Heart right ventricle (tissue), 16 donors: ENCODE measurements around the gene AIF1L. TPM values are rescaled to one million over a fixed set of nuclear protein-coding genes. Genes with fewer than 3 reads are reported as not detected.
"Not testable (repeated sequence)": the region's sequence is repeated elsewhere in the genome, so short reads cannot be mapped to it uniquely, and the experiment has no call there.

Source experiments
- ATAC-seq, 8 donors: fragments of 200-7000 bp; cut with Tn5 transposase; one replicate each; pipeline ENCODE4 v1.9.1; 2020; ENCODE audit warnings: mild to moderate bottlenecking in 8 of 8, moderate library complexity in 8 of 8, moderate number of reproducible peaks in 1 of 8
- DNase-seq, 2 donors: peaks; one replicate each; pipeline ENCODE4 v3.0.0-alpha.2; 2020
- H3K27ac ChIP-seq, 10 donors: fragments of 200-600 bp; sonication (generic) in 2 of 10; one replicate each; pipeline versions ENCODE4 v1.5.0 to v1.8.0; 2020 to 2022; ENCODE audit warnings: mild to moderate bottlenecking in 3 of 10
- H3K27me3 ChIP-seq, 7 donors: fragments of 200-600 bp; one replicate each; pipeline ENCODE4 v1.8.0; 2021 to 2022; ENCODE audit warnings: mild to moderate bottlenecking in 2 of 7
- H3K36me3 ChIP-seq, 9 donors: fragments of 200-600 bp; sonication (generic) in 1 of 9; one replicate each; pipeline versions ENCODE4 v1.5.0 to v1.8.0; 2020 to 2022; ENCODE audit warnings: mild to moderate bottlenecking in 2 of 9
- H3K4me1 ChIP-seq, 9 donors: fragments of 200-600 bp; sonication (generic) in 1 of 9; one replicate each; pipeline versions ENCODE4 v1.5.0 to v1.8.0; 2020 to 2022; ENCODE audit warnings: mild to moderate bottlenecking in 4 of 9
- H3K4me3 ChIP-seq, 10 donors: fragments of 200-600 bp; sonication (generic) in 2 of 10; one replicate each; pipeline versions ENCODE4 v1.5.0 to v1.8.0; 2020 to 2022; ENCODE audit warnings: mild to moderate bottlenecking in 7 of 10, moderate library complexity in 2 of 10
- H3K9me3 ChIP-seq, 11 donors: fragments of 200-600 bp in 10 of 11; sonication (generic) in 2 of 11; one replicate each; pipeline versions ENCODE4 v1.5.0 to v1.8.0; 2013 to 2022; ENCODE audit warnings: mild to moderate bottlenecking in 2 of 11, control low read depth in 1 of 11, moderate library complexity in 1 of 11
- WGBS, 2 donors: extraction: QIAGEN DNeasy Blood & Tissue Kit; methylation state at CpG; one replicate each; pipeline ENCODE4 v1.1.7; 2013; ENCODE audit warnings: inconsistent platforms in 1 of 2; 5-methylcytosine and 5-hydroxymethylcytosine counted together
- intact Hi-C, 10 donors: fragments of 100-400 bp; cut with DNase I; formaldehyde crosslinking; loops; one replicate each; pipeline versions ENCODE4 v1.11.1 to v1.14.2; 2022
- polyA plus RNA-seq, 2 donors: library from polyadenylated mRNA; stranded (reverse); fragments of 200-250 nt; gene quantifications; one replicate each; pipeline ENCODE4 v1.2.3, GENCODE V29; 2013
- total RNA-seq, 10 donors: library from RNA; stranded (reverse); fragmentation: NEBNext Ultra II Directional in 3 of 10; extraction: Animal tissue kit (Norgen Biotek cat#: 25700) in 3 of 10; gene quantifications; one replicate each; pipeline versions ENCODE4 v1.2.1 to v1.2.4, GENCODE V29; 2021 to 2023
- TF ChIP-seq, protein P1 (sequence below), 9 donors: fragments of 200-600 bp; sonication (generic) in 2 of 9; IDR thresholded peaks; one replicate each; pipeline versions ENCODE4 v1.5.0 to v1.8.0; 2021 to 2022; ENCODE audit warnings: antibody characterized with exemption in 9 of 9, mild to moderate bottlenecking in 5 of 9, moderate library complexity in 1 of 9
- donor health status: Arrhythmogenic right ventricular cardiomyopathy.
- donor health status: ischemic (EF 13 %, LVEDD 7.1; RV severe dilation, severe dysfunction).
- donor health status: healthy with polysubstance abuse.
- donor health status: DM: no; HTN: yes; CAD: no.
- donor health status: DM: no; HTN: no; CAD: no.
- donor health status: ischemic (EF 25% LVEDD 6.9; RV normal size, moderate dysfunction).
- donor health status: ischemic (EF 25% LVEDD 5.7; RV mildly dilated, moderate dysfunction).
- donor health status: healthy.
- donor health status: DM: yes; HTN: yes; CAD: no.
- donor health status: Ischemic cardiomyopathy.
- donor health status: ischemic (EF 35%, LVEDD 5.7; RV mildly dilated, moderate dysfunction).
- donor health status: nonischemic (EF 11% LVEDD 7.7; RV severe dilation, severe dysfunction).
- donor health status: DM: yes; HTN: yes; CAD: no.
- donor health status: PGD.
- donor health status: ischemic (EF 29% LVEDD 5.4; RV normal size, mild dysfunction).
- donor health status: nonischemic (EF 23%, LVEDD 6.1; RV moderate dilation, normal function).

Gene AIF1L
- total and polyA plus RNA-seq, 12 donors, result 9.6 to 93.2 (median 15.4) TPM

DNA sequence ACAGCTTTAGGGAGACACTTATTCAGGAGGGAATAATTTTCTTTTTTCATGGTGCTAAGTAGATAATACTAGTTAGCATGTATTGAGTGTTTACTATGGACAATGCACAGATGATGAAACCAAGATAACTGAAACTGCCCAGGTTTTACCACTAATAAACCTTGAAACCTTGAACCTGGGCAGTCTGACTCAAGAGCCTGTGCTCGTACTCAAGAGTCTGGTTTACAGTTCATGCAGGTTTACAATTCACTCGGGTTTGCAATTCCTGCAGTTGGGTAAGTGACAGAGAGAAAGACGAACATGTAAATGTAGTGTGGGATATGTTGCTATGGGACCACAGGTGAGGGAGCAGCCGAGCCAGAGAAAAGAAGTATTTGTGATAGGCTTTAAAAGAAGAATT is 57.3 kb downstream of the AIF1L start:
- Histone ChIP-seq H3K4me1 (no peaks in the 10 kb centered on the region), H3K36me3 (peaks cover 0 to 100% (median 77%) of the 10 kb centered on the region in 9 donors), H3K4me3 (no peak overlapping the region), H3K27ac (no peak overlapping the region), H3K9me3 (no peaks in the 10 kb centered on the region), H3K27me3 (no peaks in the 10 kb centered on the region)
- TF ChIP-seq, protein P1, sequence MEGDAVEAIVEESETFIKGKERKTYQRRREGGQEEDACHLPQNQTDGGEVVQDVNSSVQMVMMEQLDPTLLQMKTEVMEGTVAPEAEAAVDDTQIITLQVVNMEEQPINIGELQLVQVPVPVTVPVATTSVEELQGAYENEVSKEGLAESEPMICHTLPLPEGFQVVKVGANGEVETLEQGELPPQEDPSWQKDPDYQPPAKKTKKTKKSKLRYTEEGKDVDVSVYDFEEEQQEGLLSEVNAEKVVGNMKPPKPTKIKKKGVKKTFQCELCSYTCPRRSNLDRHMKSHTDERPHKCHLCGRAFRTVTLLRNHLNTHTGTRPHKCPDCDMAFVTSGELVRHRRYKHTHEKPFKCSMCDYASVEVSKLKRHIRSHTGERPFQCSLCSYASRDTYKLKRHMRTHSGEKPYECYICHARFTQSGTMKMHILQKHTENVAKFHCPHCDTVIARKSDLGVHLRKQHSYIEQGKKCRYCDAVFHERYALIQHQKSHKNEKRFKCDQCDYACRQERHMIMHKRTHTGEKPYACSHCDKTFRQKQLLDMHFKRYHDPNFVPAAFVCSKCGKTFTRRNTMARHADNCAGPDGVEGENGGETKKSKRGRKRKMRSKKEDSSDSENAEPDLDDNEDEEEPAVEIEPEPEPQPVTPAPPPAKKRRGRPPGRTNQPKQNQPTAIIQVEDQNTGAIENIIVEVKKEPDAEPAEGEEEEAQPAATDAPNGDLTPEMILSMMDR (IDR thresholded peaks at IDR 0.05), result no peak
- 93 to 95% methylated on average over 4 of the region's 4 CpGs for WGBS, 2 donors
- intact Hi-C loops, result no loop called here
- ATAC-seq, result no peak
- DNase-seq, result no peak

DNA sequence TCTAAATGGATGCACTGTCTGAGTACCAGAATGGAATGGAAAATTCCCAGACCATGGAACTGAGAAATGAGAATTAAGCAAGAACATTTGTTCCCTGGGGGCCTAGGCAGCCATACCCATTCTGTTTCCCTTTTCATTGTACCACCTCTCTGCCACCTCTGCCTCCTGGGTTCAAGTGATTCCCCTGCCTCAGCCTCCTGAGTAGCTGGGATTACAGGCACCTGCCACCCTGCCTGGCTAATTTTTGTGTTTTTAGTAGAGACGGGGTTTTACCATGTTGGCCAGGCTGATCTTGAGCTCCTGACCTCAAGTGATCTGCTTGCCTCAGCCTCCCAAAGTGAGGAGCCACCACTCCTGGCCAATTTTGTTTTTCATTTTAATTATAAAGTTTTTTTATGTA is 62.3 kb downstream of the AIF1L start:
- H3K27ac ChIP-seq, DNase-seq, H3K9me3 ChIP-seq, H3K4me1 ChIP-seq, H3K4me3 ChIP-seq, H3K27me3 ChIP-seq, intact Hi-C loops, ATAC-seq: not testable (repeated sequence)
- peaks cover 0 to 100% (median 64%) of the 10 kb centered on the region in 9 donors for H3K36me3 ChIP-seq
- 94 to 100% methylated on average over 1 of the region's 1 CpG for WGBS, 2 donors

DNA sequence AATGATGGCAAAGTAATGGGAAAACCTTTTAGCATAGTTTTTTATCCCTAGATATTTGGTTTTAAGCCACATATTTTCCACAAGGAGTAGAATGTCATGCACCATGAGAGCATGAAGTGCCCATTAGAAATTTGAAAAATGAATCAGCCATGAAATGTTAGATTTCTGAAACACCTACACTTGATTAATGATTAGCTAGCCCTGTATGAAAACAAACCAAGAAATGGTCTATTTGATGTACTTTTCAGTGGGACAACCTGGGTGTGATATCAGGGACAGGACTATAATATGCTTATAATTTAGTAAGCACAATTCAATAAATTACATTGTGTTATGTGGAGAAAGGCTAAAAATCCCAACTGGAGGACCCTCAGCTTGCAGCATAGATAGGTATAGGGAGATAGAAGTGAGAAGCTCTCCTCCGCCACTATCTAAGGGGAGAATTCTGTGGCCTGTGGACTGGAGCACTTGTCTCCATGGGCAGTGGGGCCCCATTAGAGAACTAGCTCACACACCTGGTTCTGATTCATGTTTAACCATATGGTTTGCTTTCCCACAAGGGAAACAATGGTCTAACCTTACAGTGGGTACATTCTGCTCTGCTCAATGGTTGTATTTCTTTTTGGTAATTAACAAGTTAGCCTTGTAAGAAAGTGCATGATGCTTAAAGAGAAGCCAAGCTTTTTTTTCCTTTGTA is 64.2 kb downstream of the AIF1L start:
- WGBS, 2 donors, result 95 to 100% methylated on average over 1 of the region's 1 CpG
- intact Hi-C loops, result no loop called here
- Histone ChIP-seq H3K4me1 (no peaks in the 10 kb centered on the region), H3K27ac (no peak overlapping the region), H3K27me3 (no peaks in the 10 kb centered on the region), H3K36me3 (peaks cover 0 to 100% (median 58%) of the 10 kb centered on the region in 9 donors), H3K4me3 (no peak overlapping the region), H3K9me3 (no peaks in the 10 kb centered on the region)
- no peak for DNase-seq
- TF ChIP-seq, protein P1 (IDR thresholded peaks at IDR 0.05), result no peak
- no peak for ATAC-seq

DNA sequence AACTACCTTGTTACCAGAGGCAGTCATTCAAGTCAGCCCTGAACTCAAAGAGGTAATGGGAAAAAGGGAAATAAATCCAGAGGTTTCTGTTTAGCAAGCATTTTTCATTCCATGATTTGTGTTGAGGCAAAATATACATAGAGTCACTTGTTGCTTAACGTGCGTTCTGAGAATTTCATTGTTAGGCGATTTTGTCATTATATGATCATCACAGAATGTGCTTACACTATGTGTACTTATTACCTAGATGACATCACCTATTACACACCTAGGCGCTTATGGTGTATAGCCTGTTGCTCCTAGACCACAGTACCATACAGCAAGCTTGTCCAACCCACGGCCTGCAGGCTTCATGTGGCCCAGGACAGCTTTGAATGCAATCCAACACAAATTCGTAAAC is 65.3 kb downstream of the AIF1L start:
- Histone ChIP-seq H3K36me3 (peaks cover 0 to 100% (median 58%) of the 10 kb centered on the region in 9 donors), H3K27ac (no peak overlapping the region), H3K27me3 (no peaks in the 10 kb centered on the region), H3K9me3 (no peaks in the 10 kb centered on the region), H3K4me1 (peaks cover 0 to under 1% (median 0%) of the 10 kb centered on the region in 9 donors), H3K4me3 (no peak overlapping the region)
- intact Hi-C loops, result no loop called here
- DNase-seq, result no peak
- 94 to 96% methylated on average over 6 of the region's 6 CpGs for WGBS, 2 donors
- ATAC-seq, result no peak
- TF ChIP-seq, protein P1 (IDR thresholded peaks at IDR 0.05), result no peak

DNA sequence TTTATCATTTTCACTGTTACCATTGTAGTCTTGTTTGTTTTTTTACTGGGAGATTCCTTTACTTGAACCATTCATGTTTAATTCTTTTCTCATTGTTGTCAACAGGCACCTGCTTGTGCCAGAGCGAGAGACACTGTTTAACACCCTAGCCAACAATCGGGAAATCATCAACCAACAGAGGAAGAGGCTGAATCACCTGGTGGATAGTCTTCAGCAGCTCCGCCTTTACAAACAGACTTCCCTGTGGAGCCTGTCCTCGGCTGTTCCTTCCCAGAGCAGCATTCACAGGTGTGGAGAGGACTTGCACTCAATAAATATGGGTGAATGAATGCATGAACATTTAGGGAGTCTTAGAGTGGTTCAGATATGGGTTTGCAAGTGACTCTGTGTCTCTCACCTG is 66.6 kb downstream of the AIF1L start:
- DNase-seq, result no peak
- Histone ChIP-seq H3K4me1 (peaks cover 0 to 12% (median 0%) of the 10 kb centered on the region in 9 donors), H3K27ac (no peak overlapping the region), H3K27me3 (no peaks in the 10 kb centered on the region), H3K9me3 (no peaks in the 10 kb centered on the region), H3K4me3 (no peak overlapping the region), H3K36me3 (peaks cover 0 to 98% (median 48%) of the 10 kb centered on the region in 9 donors)
- no peak for ATAC-seq
- intact Hi-C loops, result no loop called here
- TF ChIP-seq, protein P1 (IDR thresholded peaks at IDR 0.05), result no peak
- WGBS, 2 donors, result 92 to 97% methylated on average over 4 of the region's 4 CpGs
